Measurements from ENCODE around the gene LPAR1.

DNA sequence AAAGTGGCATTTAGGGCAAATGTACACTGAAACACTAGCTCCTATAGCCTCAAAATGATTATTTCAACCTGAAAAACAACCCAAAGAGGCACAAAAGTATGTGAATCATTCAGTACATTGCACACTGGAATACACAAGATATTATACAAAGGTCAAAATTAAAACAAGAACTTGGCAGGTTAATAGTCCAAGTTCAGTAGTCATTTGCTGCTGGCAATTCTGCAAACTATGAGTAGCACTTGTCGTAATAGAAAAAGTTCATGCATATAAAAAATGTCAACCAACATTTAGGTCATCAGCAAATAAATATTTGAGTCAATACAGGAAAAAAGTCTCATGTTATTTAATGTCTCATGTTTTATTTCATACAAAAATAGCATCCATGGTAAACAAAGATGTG, 98.7 kb downstream of the LPAR1 start:
- no peak for TF ChIP-seq MAFK (IDR thresholded peaks at IDR 0.05; ENCODE audit: low read depth, low read length)
- no peak for TF ChIP-seq SIN3A (conservative IDR thresholded peaks at IDR 0.05 in 1 of 2, IDR thresholded peaks at IDR 0.05 in 1 of 2; ENCODE audit: low read depth in 1 of 2, low read length in 2 of 2)
- no peak for TF ChIP-seq ASH2L (IDR thresholded peaks at IDR 0.05; ENCODE audit: low read length)
- TF ChIP-seq KDM1A (IDR thresholded peaks at IDR 0.05; ENCODE audit: borderline replicate concordance, low read length) = no peak
- no peak for TF ChIP-seq RAD21 (IDR thresholded peaks at IDR 0.05 in 1 of 2, conservative IDR thresholded peaks at IDR 0.05 in 1 of 2; ENCODE audit: low read depth in 2 of 2, low read length in 2 of 2)
- TF ChIP-seq RBBP5 (IDR thresholded peaks at IDR 0.05; ENCODE audit: borderline replicate concordance, low read depth, low read length) = no peak
- no peak for TF ChIP-seq RFX5 (IDR thresholded peaks at IDR 0.05; ENCODE audit: borderline replicate concordance, low read depth, low read length)
- TF ChIP-seq YY1 (IDR thresholded peaks at IDR 0.05; ENCODE audit: low read depth, low read length) = no peak
- TF ChIP-seq TBP (IDR thresholded peaks at IDR 0.05; ENCODE audit: low read depth, low read length) = no peak
- no peak for TF ChIP-seq TAF7 (optimal IDR thresholded peaks at IDR 0.05; ENCODE audit: borderline replicate concordance, low read depth, low read length)
- TF ChIP-seq SRF (IDR thresholded peaks at IDR 0.05; ENCODE audit: low read depth, low read length) = no peak
- TF ChIP-seq, protein P1, sequence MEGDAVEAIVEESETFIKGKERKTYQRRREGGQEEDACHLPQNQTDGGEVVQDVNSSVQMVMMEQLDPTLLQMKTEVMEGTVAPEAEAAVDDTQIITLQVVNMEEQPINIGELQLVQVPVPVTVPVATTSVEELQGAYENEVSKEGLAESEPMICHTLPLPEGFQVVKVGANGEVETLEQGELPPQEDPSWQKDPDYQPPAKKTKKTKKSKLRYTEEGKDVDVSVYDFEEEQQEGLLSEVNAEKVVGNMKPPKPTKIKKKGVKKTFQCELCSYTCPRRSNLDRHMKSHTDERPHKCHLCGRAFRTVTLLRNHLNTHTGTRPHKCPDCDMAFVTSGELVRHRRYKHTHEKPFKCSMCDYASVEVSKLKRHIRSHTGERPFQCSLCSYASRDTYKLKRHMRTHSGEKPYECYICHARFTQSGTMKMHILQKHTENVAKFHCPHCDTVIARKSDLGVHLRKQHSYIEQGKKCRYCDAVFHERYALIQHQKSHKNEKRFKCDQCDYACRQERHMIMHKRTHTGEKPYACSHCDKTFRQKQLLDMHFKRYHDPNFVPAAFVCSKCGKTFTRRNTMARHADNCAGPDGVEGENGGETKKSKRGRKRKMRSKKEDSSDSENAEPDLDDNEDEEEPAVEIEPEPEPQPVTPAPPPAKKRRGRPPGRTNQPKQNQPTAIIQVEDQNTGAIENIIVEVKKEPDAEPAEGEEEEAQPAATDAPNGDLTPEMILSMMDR (IDR thresholded peaks at IDR 0.05; ENCODE audit: control extremely low read depth in 1 of 3, insufficient read depth in 1 of 3, low read depth in 1 of 3, low read length in 3 of 3) = no peak
- TF ChIP-seq GTF2F1 (IDR thresholded peaks at IDR 0.05; ENCODE audit: borderline replicate concordance, low read depth, low read length) = no peak
